HL-60 (cell line): ENCODE measurements around the gene MOB4.

Source experiments
- DNase-seq, 2 experiments: peaks; one replicate each; pipeline ENCODE4 v3.0.0-alpha.2; 2010 to 2020; ENCODE audit warnings: low read depth in 1 of 2, low spot score in 1 of 2
- H3K27ac ChIP-seq: fragments of 250-450 bp; sonication (Bioruptor Pico); replicated peaks from 2 replicates; pipeline ENCODE4 v1.5.1; 2020; ENCODE audit warnings: mild to moderate bottlenecking, moderate library complexity
- H3K27me3 ChIP-seq: fragments of 250-450 bp; sonication (Bioruptor Pico); 2 replicates; pipeline ENCODE4 v1.5.1; 2021; ENCODE audit warnings: mild to moderate bottlenecking, moderate library complexity; ENCODE audit not compliant: insufficient read depth, poor library complexity, severe bottlenecking
- H3K4me3 ChIP-seq: replicated peaks from 2 replicates; pipeline ENCODE4 v1.5.1; 2011; ENCODE audit warnings: mild to moderate bottlenecking, control low read depth, low read length; ENCODE audit not compliant: insufficient read depth
- CTCF ChIP-seq: IDR thresholded peaks from one replicate; pipeline ENCODE4 v1.5.1; 2011; ENCODE audit warnings: low read length, control low read depth, inconsistent platforms; ENCODE audit not compliant: insufficient read depth
- GABPA ChIP-seq: IDR thresholded peaks from 2 replicates; pipeline ENCODE4 v1.6.1; 2012; ENCODE audit warnings: low read depth
- POLR2AphosphoS5 ChIP-seq: IDR thresholded peaks from 2 replicates; pipeline ENCODE4 v1.6.1; 2012; ENCODE audit warnings: low read depth
- REST ChIP-seq: IDR thresholded peaks from 2 replicates; pipeline ENCODE4 v1.6.1; 2012; ENCODE audit warnings: low read depth; ENCODE audit not compliant: insufficient replicate concordance
- SPI1 ChIP-seq: IDR thresholded peaks from 2 replicates; pipeline ENCODE4 v1.6.1; 2012; ENCODE audit warnings: low read depth, mild to moderate bottlenecking, borderline replicate concordance

The MOB4 gene

GRCh38 chr2:197596766-197597165 lies 80.9 kb downstream of the MOB4 start:
- no peak overlapping the region for H3K4me3 ChIP-seq
- H3K27ac ChIP-seq, result no peak overlapping the region
- TF ChIP-seq SPI1 (no peak), REST (no peak), POLR2AphosphoS5 (no peak), GABPA (no peak), CTCF (no peak)
- H3K27me3 ChIP-seq, result no peaks in the 10 kb centered on the region
- no peak for DNase-seq

- no peaks in the 10 kb centered on the region for H3K27me3 ChIP-seq
- DNase-seq, result no peak
- TF ChIP-seq SPI1 (no peak), CTCF (no peak), POLR2AphosphoS5 (no peak), GABPA (no peak), REST (no peak)
- no peak overlapping the region for H3K27ac ChIP-seq
- no peak overlapping the region for H3K4me3 ChIP-seq
These were observed 81.3 kb downstream of the MOB4 start for GRCh38 chr2:197597166-197597565.

GRCh38 chr2:197598450-197598849 lies 82.6 kb downstream of the MOB4 start:
- TF ChIP-seq POLR2AphosphoS5, result no peak
- no peak for TF ChIP-seq REST
- no peak for TF ChIP-seq CTCF
- TF ChIP-seq GABPA, result no peak
- no peak for TF ChIP-seq SPI1
- H3K27me3 ChIP-seq, result no peaks in the 10 kb centered on the region
- no peak overlapping the region for H3K27ac ChIP-seq
- no peak for DNase-seq
- H3K4me3 ChIP-seq, result no peak overlapping the region
